K562 (cell line): ENCODE measurements around the gene PRELID3B. TPM values are rescaled to one million over a fixed set of nuclear protein-coding genes. Genes with fewer than 3 reads are reported as not detected.
A peak's percentile ranks its signal among the peaks of the same experiment; 100 is the strongest.

Source experiments
- ATAC-seq: fragments of 200-7000 bp; cut with Tn5 transposase; 3 replicates; pipeline ENCODE4 v1.9.1; 2020; ENCODE audit warnings: moderate library complexity
- BruUV-seq: library from RNA; stranded (reverse); fragments of 400-500 nt; replicated peaks from 2 replicates; lab custom pipeline; 2021; lab: Mats Ljungman, UMichigan
- CTCF ChIA-PET: fragments of 300-600 bp; formaldehyde crosslinking; extraction: SDS; loops from one replicate; lab custom pipeline; 2021; ENCODE audit warnings: low intra/inter-chr PET ratio; lab: Yijun Ruan, JAX
- POLR2A ChIA-PET: fragments of 300-600, 350-650 bp; sonication (Branson Sonifier 250); formaldehyde crosslinking; extraction: SDS; loops from one replicate; lab custom pipeline; 2021; ENCODE audit warnings: antibody characterized with exemption, inconsistent platforms; lab: Yijun Ruan, JAX
- DNase-seq, 4 experiments: peaks; one replicate each; pipeline versions ENCODE4 v3.0.0 to v3.0.0-alpha.2; 2011 to 2018; ENCODE audit warnings: low spot score in 3 of 4, mixed read lengths in 3 of 4; ENCODE audit errors: extremely low read depth in 1 of 4
- FAIRE-seq: peaks from 2 replicates; lab custom pipeline; 2011; peaks lifted over from hg19 to GRCh38; lab: Jason Lieb, UNC
- H2AFZ ChIP-seq: 2 replicates; pipeline ENCODE4 v1.6.0; 2011; ENCODE audit warnings: low read depth, low read length, control low read depth, inconsistent platforms
- H3K27ac ChIP-seq: fragments of 200-600 bp; 3 replicates; pipeline ENCODE4 v1.8.0; 2011; ENCODE audit warnings: low read depth, mild to moderate bottlenecking, control low read depth, inconsistent platforms, low read length, moderate library complexity, mixed read lengths; ENCODE audit errors: extremely low read depth
- H3K27me3 ChIP-seq, 2 experiments: fragments of 300-600 bp in 1 of 2; 2 replicates in 1 of 2; 3 replicates in 1 of 2; pipeline versions ENCODE4 v1.6.0 to v1.8.0; 2011; ENCODE audit warnings: inconsistent platforms in 2 of 2, low read length in 2 of 2, mild to moderate bottlenecking in 1 of 2, mixed read lengths in 1 of 2, moderate library complexity in 1 of 2; ENCODE audit not compliant: control insufficient read depth in 2 of 2, insufficient read depth in 2 of 2
- H3K36me3 ChIP-seq: fragments of 300-600 bp; 3 replicates; pipeline ENCODE4 v1.8.0; 2011; ENCODE audit warnings: mild to moderate bottlenecking, low read length, inconsistent platforms; ENCODE audit not compliant: control insufficient read depth, insufficient read depth
- H3K4me1 ChIP-seq, 2 experiments: fragments of 200-600 bp in 1 of 2; replicated peaks in 1 of 2; 2 replicates in 1 of 2; 3 replicates in 1 of 2; pipeline versions ENCODE4 v1.5.1 to v1.8.0; 2011; ENCODE audit warnings: inconsistent platforms in 2 of 2, low read length in 2 of 2, mild to moderate bottlenecking in 1 of 2, mixed read lengths in 1 of 2, moderate library complexity in 1 of 2; ENCODE audit not compliant: control insufficient read depth in 2 of 2, insufficient read depth in 2 of 2
- H3K4me2 ChIP-seq: 2 replicates; pipeline ENCODE4 v1.6.1; 2011; ENCODE audit warnings: low read length, control low read depth, inconsistent platforms, mixed read lengths; ENCODE audit not compliant: insufficient read depth
- H3K4me3 ChIP-seq: fragments of 200-600 bp; sonication (generic), shearing (Covaris generic); 2 replicates; pipeline ENCODE4 v1.5.1; 2016; ENCODE audit warnings: control low read depth, inconsistent platforms
- H3K79me2 ChIP-seq: fragments of 200-600 bp; 3 replicates; pipeline ENCODE4 v1.8.0; 2011; ENCODE audit warnings: low read length, inconsistent platforms; ENCODE audit not compliant: control insufficient read depth, insufficient read depth
- H3K9ac ChIP-seq, 2 experiments: 2 replicates each; pipeline versions ENCODE4 v1.6.0 to v1.6.1; 2011; ENCODE audit warnings: low read depth in 2 of 2, low read length in 2 of 2, control low read depth in 1 of 2, inconsistent platforms in 1 of 2, mild to moderate bottlenecking in 1 of 2, mixed read lengths in 1 of 2; ENCODE audit not compliant: insufficient read depth in 1 of 2
- H3K9me1 ChIP-seq: one replicate; pipeline ENCODE4 v1.6.0; 2011; ENCODE audit warnings: inconsistent platforms, mild to moderate bottlenecking, low read length, moderate library complexity; ENCODE audit not compliant: control insufficient read depth, insufficient read depth
- H3K9me3 ChIP-seq: replicated peaks from 2 replicates; pipeline ENCODE4 v1.5.1; 2011; ENCODE audit warnings: low read depth, low read length, inconsistent platforms; ENCODE audit not compliant: control insufficient read depth, insufficient read depth
- H4K20me1 ChIP-seq: replicated peaks from 2 replicates; pipeline ENCODE4 v1.6.1; 2011; ENCODE audit warnings: low read length, inconsistent platforms, mixed read lengths; ENCODE audit not compliant: control insufficient read depth, insufficient read depth
- CBFB ChIP-seq: sonication (generic); formaldehyde crosslinking; IDR thresholded peaks from 2 replicates; pipeline ENCODE4 v1.4.0; 2020; ENCODE audit warnings: mild to moderate bottlenecking, missing genetic modification reagents
- EGR1 ChIP-seq: fragments of 450-650 bp; conservative IDR thresholded peaks from 2 replicates; pipeline ENCODE4 v1.6.1; 2017; ENCODE audit warnings: mild to moderate bottlenecking
- KDM5B ChIP-seq: fragments of 200-600 bp; sonication (generic); IDR thresholded peaks from 2 replicates; pipeline ENCODE4 v1.6.1; 2012; ENCODE audit warnings: low read depth, mild to moderate bottlenecking, moderate library complexity, low read length, control low read depth, inconsistent platforms; ENCODE audit not compliant: insufficient replicate concordance
- MAZ ChIP-seq, 2 experiments: fragments of 450-650 bp in 1 of 2; sonication (generic) in 1 of 2; formaldehyde crosslinking; IDR thresholded peaks in 1 of 2; conservative IDR thresholded peaks in 1 of 2; 2 replicates each; pipeline versions ENCODE4 v1.4.0 to v1.5.0; 2020; ENCODE audit warnings: mild to moderate bottlenecking in 1 of 2, missing genetic modification reagents in 1 of 2
- MBD2 ChIP-seq: sonication (generic); IDR thresholded peaks from 2 replicates; pipeline ENCODE4 v1.6.1; 2016; ENCODE audit warnings: low read depth, borderline replicate concordance
- MLLT1 ChIP-seq, 2 experiments: fragments of 450-650 bp; IDR thresholded peaks; 2 replicates each; pipeline ENCODE4 v1.6.1; 2016
- MYC ChIP-seq, 2 experiments: fragments of 250-450 bp in 1 of 2; sonication (Bioruptor Pico) in 1 of 2; IDR thresholded peaks; 2 replicates each; pipeline versions ENCODE4 v1.5.1 to v1.6.1; 2012 to 2021; ENCODE audit warnings: low read depth in 2 of 2, borderline replicate concordance in 1 of 2, improper control_type of control experiment in 1 of 2, low read length in 1 of 2, mild to moderate bottlenecking in 1 of 2, moderate library complexity in 1 of 2
- NELFE ChIP-seq: IDR thresholded peaks from 2 replicates; pipeline ENCODE4 v1.6.1; 2011; ENCODE audit warnings: mild to moderate bottlenecking; ENCODE audit not compliant: insufficient read depth, insufficient read length
- NEUROD1 ChIP-seq: fragments of 150-350 bp; IDR thresholded peaks from 2 replicates; pipeline ENCODE4 v1.6.1; 2014; ENCODE audit warnings: borderline replicate concordance, low read length, low read depth; ENCODE audit not compliant: partially characterized antibody
- NFATC3 ChIP-seq: fragments of 450-650 bp; IDR thresholded peaks from 2 replicates; pipeline ENCODE4 v1.6.1; 2017; ENCODE audit warnings: mild to moderate bottlenecking
- NONO ChIP-seq, 2 experiments: fragments of 200-400 bp in 1 of 2; fragments of 450-650 bp in 1 of 2; formaldehyde crosslinking in 1 of 2; IDR thresholded peaks; 2 replicates each; pipeline ENCODE4 v1.6.1; 2017; ENCODE audit warnings: low read depth in 2 of 2, mild to moderate bottlenecking in 2 of 2, moderate library complexity in 2 of 2, low read length in 1 of 2
- NR2C2 ChIP-seq, 2 experiments: fragments of 200-800 bp in 1 of 2; sonication (Bioruptor generic) in 1 of 2; sonication (generic) in 1 of 2; formaldehyde crosslinking in 1 of 2; IDR thresholded peaks; 2 replicates each; pipeline versions ENCODE4 v1.6.1 to v1.8.0; 2016 to 2022; ENCODE audit warnings: mild to moderate bottlenecking in 1 of 2, missing compliant biosample characterization in 1 of 2, missing genetic modification characterization in 1 of 2, missing genetic modification reagents in 1 of 2
- PCBP1 ChIP-seq: fragments of 200-400 bp; formaldehyde crosslinking; IDR thresholded peaks from 2 replicates; pipeline ENCODE4 v1.6.1; 2018; ENCODE audit warnings: mild to moderate bottlenecking, low read depth, low read length; ENCODE audit not compliant: poor library complexity, severe bottlenecking
- POLR2B ChIP-seq: fragments of 450-650 bp; IDR thresholded peaks from 2 replicates; pipeline ENCODE4 v1.6.1; 2018; ENCODE audit warnings: low read depth; ENCODE audit not compliant: partially characterized antibody
- RNF219 ChIP-seq: fragments of 250-450 bp; sonication (Bioruptor Pico); IDR thresholded peaks from 2 replicates; pipeline ENCODE4 v1.5.0; 2022; ENCODE audit warnings: mild to moderate bottlenecking
- TARDBP ChIP-seq: fragments of 450-650 bp; IDR thresholded peaks from 2 replicates; pipeline ENCODE4 v1.6.1; 2016
- ZNF431 ChIP-seq: sonication (generic); formaldehyde crosslinking; IDR thresholded peaks from 2 replicates; pipeline ENCODE4 v1.8.0; 2022; ENCODE audit warnings: mild to moderate bottlenecking, missing genetic modification reagents
- ZNF561 ChIP-seq: fragments of 450-650 bp; formaldehyde crosslinking; conservative IDR thresholded peaks from 2 replicates; pipeline ENCODE4 v1.4.0; 2020; ENCODE audit warnings: mild to moderate bottlenecking, moderate library complexity
- ZNF830 ChIP-seq: fragments of 250-450 bp; sonication (Bioruptor Pico); IDR thresholded peaks from 2 replicates; pipeline ENCODE4 v1.5.0; 2021; ENCODE audit warnings: mild to moderate bottlenecking
- WGBS: fragments of 100-300 bp; shearing (Covaris generic); methylation state at CpG from one replicate; pipeline ENCODE4 v1.1.6; 2016; ENCODE audit warnings: low coverage, mixed read lengths; ENCODE audit not compliant: insufficient coverage; ENCODE audit errors: missing lambda C conversion rate; 5-methylcytosine and 5-hydroxymethylcytosine counted together
- in situ Hi-C: fragments of 300-500 bp; cut with MboI; formaldehyde crosslinking; loops from 4 replicates; pipeline ENCODE4 v1.15.0; 2018; ENCODE audit warnings: inconsistent platforms, mixed read lengths
- intact Hi-C: fragments of 100-400 bp; cut with micrococcal nuclease; formaldehyde crosslinking; loops from 2 replicates; pipeline ENCODE4 v1.14.2; 2022
- polyA plus RNA-seq, 8 experiments: library from polyadenylated mRNA; depleted of rRNA in 4 of 8; stranded (reverse) in 5 of 8; unstranded in 3 of 8; fragments of >200 nt; fragmentation: Nextera tagmentation in 2 of 8; fragmentation: Illumina TruSeq in 1 of 8; extraction: Ambion mirVana in 2 of 8; extraction: Trizol in 1 of 8; gene quantifications; 2 replicates each; pipeline versions ENCODE4 v1.2.1 to v1.2.3, GENCODE V29; 2011 to 2014; ENCODE audit warnings: inconsistent platforms in 1 of 8, missing spikeins in 1 of 8
- total RNA-seq, 7 experiments: library from RNA; depleted of rRNA in 6 of 7; stranded (reverse); fragments of >200 nt in 6 of 7; fragmentation: Illumina TruSeq in 2 of 7; extraction: Trizol in 2 of 7; gene quantifications; 2 replicates each; pipeline versions ENCODE4 v1.2.1 to v1.2.3, GENCODE V29; 2011 to 2021; ENCODE audit warnings: low replicate concordance in 1 of 7

PRELID3B gene
- total and polyA plus RNA-seq, 9 of the 15 experiments (the other 6 are each of a cell fraction or from before 2014, with no cell fraction given) = 77.0 to 186 (median 101) TPM

GRCh38 chr20:59019217-59019616 is 23.4 kb downstream of the PRELID3B start, which contains the start of gene TUBB1:
Gene TUBB1 (plus strand): TSS chr20:59019429. CDS start chr20:59019523, 94 bp downstream.
- WGBS = 65% methylated on average over 4 of the region's 5 CpGs
- H3K4me1 ChIP-seq = peaks cover 56 to 70% of the 10 kb centered on the region in 2 experiments
- H4K20me1 ChIP-seq = no peaks in the 10 kb centered on the region
- DNase-seq = peak; percentile 63 to 78 (median 70)
- no peaks in the 10 kb centered on the region for H3K9me3 ChIP-seq
- peak within 1 kb of the TSS; percentile 96 for H3K27ac ChIP-seq
- intact Hi-C loops (no loop called here), in situ Hi-C loops (no loop called here)
- peaks cover 49% of the 10 kb centered on the region for H3K79me2 ChIP-seq
- ATAC-seq = peak; percentile 70
- CTCF ChIA-PET = no interaction called here
- no peak within 1 kb of the TSS for H2AFZ ChIP-seq
- H3K27me3 ChIP-seq = no peaks in the 10 kb centered on the region
- FAIRE-seq = peak; percentile 71
- no peaks in the 10 kb centered on the region for H3K9me1 ChIP-seq
- H3K4me3 ChIP-seq = peak within 1 kb of the TSS; percentile 32; the same call in 1 of the 2 replicates
- peak within 1 kb of the TSS; percentile 80 to 84 for H3K9ac ChIP-seq
- BruUV-seq = no TSS peak
- peak within 1 kb of the TSS; percentile 80 for H3K4me2 ChIP-seq
- POLR2A ChIA-PET = interaction anchor here (0.6 to 4.5 kb wide), 9 partner anchors 10 to 121 kb away, joined by 3 to 31 read pairs (median 4); partner anchors contain the start of gene ATP5F1E
- peaks cover 29% of the 10 kb centered on the region for H3K36me3 ChIP-seq
- TF ChIP-seq MLLT1 (IDR thresholded peaks at IDR 0.05) (peak; percentile 29 to 63; a peak in 2 of 4 replicates), NFATC3 (no peak), EGR1 (no peak), ZNF830 (CRISPR knock-in tag) (no peak), MBD2 (no peak), POLR2B (peak; percentile 28), ZNF561 (CRISPR knock-in tag) (no peak), NONO (IDR thresholded peaks at IDR 0.05; ENCODE audit: low read depth in 2 of 2, low read length in 1 of 2) (no peak), KDM5B (peak; percentile 51), NR2C2 (CRISPR knock-in tag; IDR thresholded peaks at IDR 0.05) (no peak), NR2C2 (tag; IDR thresholded peaks at IDR 0.05) (no peak), ZNF431 (0 out of 2 replicates have a peak, but pooled peaks have one; percentile 29), TARDBP (no peak), MAZ (CRISPR knock-in tag; conservative IDR thresholded peaks at IDR 0.05 in 1 of 2, IDR thresholded peaks at IDR 0.05 in 1 of 2) (peak in 1 of 2 experiments; percentile 34; a peak in 2 of 4 replicates), NELFE (no peak), MYC (IDR thresholded peaks at IDR 0.05; ENCODE audit: low read depth, low read length) (no peak), MYC (CRISPR knock-in tag; IDR thresholded peaks at IDR 0.05; ENCODE audit: borderline replicate concordance, low read depth) (no peak), PCBP1 (no peak), NEUROD1 (no peak), CBFB (CRISPR knock-in tag) (no peak), RNF219 (CRISPR knock-in tag) (no peak)
